Measurements from ENCODE around the gene HERPUD2.

DNA sequence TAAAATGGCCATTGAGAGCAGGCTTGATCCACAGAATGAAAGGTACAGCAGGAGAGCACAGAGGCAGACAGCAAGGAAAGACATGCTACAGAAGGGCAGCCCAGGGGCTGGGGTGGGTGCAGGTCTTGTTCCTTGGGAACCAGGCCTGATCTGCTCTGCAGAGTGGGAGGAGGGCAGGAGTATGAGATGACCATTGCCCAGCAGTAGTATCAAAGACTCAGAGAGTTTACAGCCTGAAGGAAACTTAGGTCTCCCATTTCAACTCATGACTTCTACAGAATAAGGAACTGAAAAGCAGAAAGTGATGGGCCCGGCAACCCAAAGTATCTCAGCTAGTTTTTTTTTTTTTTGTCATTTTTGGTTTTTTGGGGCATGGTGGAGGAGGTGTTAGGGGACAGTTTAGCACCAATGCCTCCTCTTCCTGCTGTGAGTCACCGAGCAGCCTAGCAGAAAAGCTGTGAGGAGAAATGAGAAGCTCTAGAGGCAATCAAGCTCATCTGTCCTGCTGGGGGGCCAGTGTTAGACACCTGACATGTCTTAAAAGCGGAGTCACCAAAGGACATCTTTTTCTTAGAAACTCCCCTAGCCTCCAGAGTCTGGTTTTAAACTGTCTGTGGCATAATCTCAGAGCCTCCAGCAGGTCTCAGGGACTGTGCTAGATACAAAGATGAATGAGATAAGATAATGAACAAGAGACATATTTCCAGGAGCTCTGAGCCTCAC is 34.3 kb upstream of the HERPUD2 start:
- TF ChIP-seq CTCF (IDR thresholded peaks at IDR 0.05; ENCODE audit: extremely low read depth in 1 of 2, insufficient read depth in 1 of 2, low read depth in 1 of 2, low read length in 2 of 2) = no peak
- TF ChIP-seq POLR2AphosphoS5 (IDR thresholded peaks at IDR 0.05; ENCODE audit: insufficient read depth, low read depth, low read length) = no peak
- TF ChIP-seq EZH2 (IDR thresholded peaks at IDR 0.05; ENCODE audit: borderline replicate concordance, low read depth, low read length, severe bottlenecking) = no peak
- no peak for TF ChIP-seq FOS (IDR thresholded peaks at IDR 0.05; ENCODE audit: borderline replicate concordance, insufficient read depth, low read length)
- TF ChIP-seq POLR2A (IDR thresholded peaks at IDR 0.05; ENCODE audit: low read depth, low read length) = no peak
- TF ChIP-seq, protein P1, sequence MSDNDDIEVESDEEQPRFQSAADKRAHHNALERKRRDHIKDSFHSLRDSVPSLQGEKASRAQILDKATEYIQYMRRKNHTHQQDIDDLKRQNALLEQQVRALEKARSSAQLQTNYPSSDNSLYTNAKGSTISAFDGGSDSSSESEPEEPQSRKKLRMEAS (IDR thresholded peaks at IDR 0.05; ENCODE audit: insufficient read depth, insufficient read length) = no peak
- no peak for TF ChIP-seq MYC (IDR thresholded peaks at IDR 0.05; ENCODE audit: low read depth, low read length)

Measured in endothelial cell of umbilical vein (primary cell).